IPS DF 6.9 (cell line): ENCODE data around the gene MOK.

Experiments used
- DNase-seq: peaks from one replicate; pipeline ENCODE4 v3.0.0-alpha.2; 2013; ENCODE audit warnings: low read depth, low spot score
- H3K27ac ChIP-seq: one replicate; pipeline ENCODE4 v1.5.1; 2013; ENCODE audit warnings: low read length, control low read depth
- H3K27me3 ChIP-seq: 2 replicates; pipeline ENCODE4 v1.6.1; 2013; ENCODE audit warnings: mild to moderate bottlenecking, low read length; ENCODE audit not compliant: control insufficient read depth, insufficient read depth
- H3K36me3 ChIP-seq: 2 replicates; pipeline ENCODE4 v1.6.1; 2013; ENCODE audit warnings: low read length; ENCODE audit not compliant: control insufficient read depth, insufficient read depth
- H3K4me1 ChIP-seq: 2 replicates; pipeline ENCODE4 v1.6.1; 2013; ENCODE audit warnings: low read length; ENCODE audit not compliant: control insufficient read depth, insufficient read depth
- H3K4me3 ChIP-seq: 2 replicates; pipeline ENCODE4 v1.5.1; 2013; ENCODE audit warnings: mild to moderate bottlenecking, low read length
- H3K9me3 ChIP-seq: 2 replicates; pipeline ENCODE4 v1.6.1; 2013; ENCODE audit warnings: low read length, inconsistent platforms; ENCODE audit not compliant: control insufficient read depth, insufficient read depth
- WGBS: extraction: QIAGEN DNeasy Blood & Tissue Kit; methylation state at CpG from one replicate; pipeline ENCODE4 v1.1.7; 2013; ENCODE audit warnings: mixed read lengths, missing lambda C conversion rate; ENCODE audit not compliant: insufficient read length, insufficient coverage; 5-methylcytosine and 5-hydroxymethylcytosine counted together

Gene MOK

GRCh38 chr14:102183886-102184285 lies 121.1 kb downstream of the MOK start:
- no peak for DNase-seq
- Histone ChIP-seq H3K27ac (no peak overlapping the region), H3K4me3 (no peak overlapping the region), H3K4me1 (0 out of 2 replicates have a peak, but pooled peaks cover 2% of the 10 kb centered on the region), H3K36me3 (no peaks in the 10 kb centered on the region), H3K9me3 (no peaks in the 10 kb centered on the region), H3K27me3 (no peaks in the 10 kb centered on the region)
- no CpG with 5 or more reads among the region's 3 CpGs for WGBS

- H3K9me3 ChIP-seq: no peaks in the 10 kb centered on the region
These were observed 121.9 kb downstream of the MOK start for GRCh38 chr14:102182936-102183619.

GRCh38 chr14:102182190-102182589 lies 122.8 kb downstream of the MOK start:
- no peaks in the 10 kb centered on the region for H3K4me1 ChIP-seq
- H3K27ac ChIP-seq: no peak overlapping the region
- no peaks in the 10 kb centered on the region for H3K9me3 ChIP-seq
- H3K4me3 ChIP-seq: no peak overlapping the region
- no peak for DNase-seq
- H3K27me3 ChIP-seq: no peaks in the 10 kb centered on the region
- H3K36me3 ChIP-seq: no peaks in the 10 kb centered on the region

More at GRCh38 chr14:102182936-102183619, 121.9 kb downstream of the MOK start:
- Histone ChIP-seq H3K4me3 (no peak overlapping the region), H3K36me3 (no peaks in the 10 kb centered on the region), H3K27ac (no peak overlapping the region), H3K4me1 (0 out of 2 replicates have a peak, but pooled peaks cover 2% of the 10 kb centered on the region), H3K27me3 (no peaks in the 10 kb centered on the region)
- WGBS: no CpG with 5 or more reads among the region's 9 CpGs
- DNase-seq: no peak

- Histone ChIP-seq H3K4me3 (no peak overlapping the region), H3K9me3 (no peaks in the 10 kb centered on the region), H3K4me1 (no peaks in the 10 kb centered on the region), H3K36me3 (no peaks in the 10 kb centered on the region), H3K27ac (no peak overlapping the region), H3K27me3 (no peaks in the 10 kb centered on the region)
- no CpG with 5 or more reads among the region's 1 CpG for WGBS
- DNase-seq: no peak
These were observed 123.8 kb downstream of the MOK start for GRCh38 chr14:102181187-102181586.

GRCh38 chr14:102180248-102180998 lies 124.5 kb downstream of the MOK start:
- no CpG with 5 or more reads among the region's 7 CpGs for WGBS
- DNase-seq: no peak
- H3K4me1 ChIP-seq: no peaks in the 10 kb centered on the region
- no peaks in the 10 kb centered on the region for H3K36me3 ChIP-seq
- H3K4me3 ChIP-seq: no peak overlapping the region
- no peaks in the 10 kb centered on the region for H3K27me3 ChIP-seq
- H3K9me3 ChIP-seq: no peaks in the 10 kb centered on the region
- no peak overlapping the region for H3K27ac ChIP-seq
